ENCODE data around the gene PCBP1.
A peak's percentile ranks its signal among the peaks of the same experiment; 100 is the strongest.
"Not testable (repeated sequence)": the region's sequence is repeated elsewhere in the genome, so short reads cannot be mapped to it uniquely, and the experiment has no call there.

Gene PCBP1

DNA sequence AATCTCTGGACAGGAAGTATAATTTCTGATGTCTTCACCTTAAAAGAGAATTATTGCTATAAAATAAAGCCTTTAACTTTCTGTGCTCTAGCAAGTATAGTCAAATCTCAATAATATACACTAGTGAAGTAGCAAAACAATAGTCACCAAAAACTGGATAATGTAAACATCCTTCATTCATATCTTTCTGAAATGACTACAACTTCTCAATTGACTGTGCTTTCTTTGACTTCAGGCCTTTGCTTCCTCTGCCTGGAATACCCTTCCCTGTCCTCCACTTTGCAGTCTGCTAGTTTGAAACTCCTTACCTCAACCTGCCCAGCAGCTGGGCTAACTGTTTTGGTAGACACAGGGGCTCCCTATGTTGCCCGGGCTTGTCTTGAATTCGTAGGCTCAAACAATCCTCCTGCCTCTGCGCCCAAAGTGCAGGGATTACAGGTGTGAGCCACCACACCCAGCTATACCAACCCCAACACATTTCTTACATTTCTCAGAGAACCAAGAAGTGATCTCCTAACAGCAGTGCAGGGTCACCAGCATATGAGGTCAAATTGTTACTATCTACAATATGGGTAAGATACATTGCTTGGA is 6.6 kb upstream of the PCBP1 start:
- DNase-seq (ENCODE audit: low read depth in 2 of 2, low spot score in 1 of 2): no peak

DNA sequence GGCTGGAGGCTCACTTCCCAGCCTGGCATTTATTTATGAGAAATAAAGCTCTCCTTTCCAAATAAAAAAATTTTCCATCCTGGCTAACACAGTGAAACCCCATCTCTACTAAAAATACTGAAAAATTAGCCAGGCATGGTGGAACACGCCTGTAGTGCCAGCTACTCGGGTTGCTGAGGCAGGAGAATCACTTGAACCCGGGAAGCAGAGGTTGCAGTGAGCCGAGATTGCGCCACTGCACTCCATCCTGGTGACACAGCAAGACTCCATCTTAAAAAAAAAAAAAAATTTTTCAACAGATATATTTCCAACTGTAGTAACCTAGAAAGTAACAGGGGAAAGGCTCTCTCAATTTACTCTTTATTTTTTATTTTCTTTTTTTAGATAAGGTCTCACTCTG is 6.1 kb upstream of the PCBP1 start:
- no peak for DNase-seq (ENCODE audit: low read depth in 2 of 2, low spot score in 1 of 2)

DNA sequence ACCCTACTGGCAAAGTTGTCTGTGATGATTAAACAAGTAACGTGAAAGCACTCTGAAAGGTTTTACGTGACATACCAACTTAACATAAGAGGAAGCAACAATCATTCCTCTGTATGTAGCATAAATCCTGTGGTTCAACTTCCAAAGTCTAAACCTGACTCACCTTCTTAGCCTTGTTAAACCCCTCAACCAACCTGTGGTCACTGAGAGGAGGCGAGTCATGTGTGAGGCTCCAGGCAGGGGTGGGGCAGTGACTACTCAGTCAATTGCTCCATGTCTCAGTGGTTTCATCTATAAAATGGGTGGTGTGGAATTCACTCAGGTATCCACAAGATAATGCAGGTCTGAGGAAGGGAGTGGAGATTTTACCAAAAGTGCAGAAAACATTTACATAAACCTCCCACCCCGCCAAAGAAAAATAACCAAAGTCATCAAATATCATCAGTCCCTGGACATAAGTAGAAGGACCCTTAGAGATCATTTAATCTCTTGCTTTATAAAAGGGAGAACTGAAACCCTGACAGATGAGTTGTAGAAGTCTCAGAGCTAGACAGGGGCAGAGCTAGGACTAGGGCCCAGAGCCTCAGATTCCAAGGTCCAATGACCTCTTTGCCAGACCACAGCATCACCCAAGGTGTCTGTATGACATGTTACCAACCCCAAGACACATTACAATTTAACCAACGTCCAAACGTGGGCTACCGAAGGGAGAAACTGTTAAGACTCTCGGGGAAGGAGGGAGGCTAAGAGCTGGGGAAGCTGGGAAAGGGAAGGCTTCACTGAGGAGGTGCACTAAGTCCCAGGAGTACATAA is 3.7 kb upstream of the PCBP1 start:
- no peak for DNase-seq (ENCODE audit: low read depth in 2 of 2, low spot score in 1 of 2)

DNA sequence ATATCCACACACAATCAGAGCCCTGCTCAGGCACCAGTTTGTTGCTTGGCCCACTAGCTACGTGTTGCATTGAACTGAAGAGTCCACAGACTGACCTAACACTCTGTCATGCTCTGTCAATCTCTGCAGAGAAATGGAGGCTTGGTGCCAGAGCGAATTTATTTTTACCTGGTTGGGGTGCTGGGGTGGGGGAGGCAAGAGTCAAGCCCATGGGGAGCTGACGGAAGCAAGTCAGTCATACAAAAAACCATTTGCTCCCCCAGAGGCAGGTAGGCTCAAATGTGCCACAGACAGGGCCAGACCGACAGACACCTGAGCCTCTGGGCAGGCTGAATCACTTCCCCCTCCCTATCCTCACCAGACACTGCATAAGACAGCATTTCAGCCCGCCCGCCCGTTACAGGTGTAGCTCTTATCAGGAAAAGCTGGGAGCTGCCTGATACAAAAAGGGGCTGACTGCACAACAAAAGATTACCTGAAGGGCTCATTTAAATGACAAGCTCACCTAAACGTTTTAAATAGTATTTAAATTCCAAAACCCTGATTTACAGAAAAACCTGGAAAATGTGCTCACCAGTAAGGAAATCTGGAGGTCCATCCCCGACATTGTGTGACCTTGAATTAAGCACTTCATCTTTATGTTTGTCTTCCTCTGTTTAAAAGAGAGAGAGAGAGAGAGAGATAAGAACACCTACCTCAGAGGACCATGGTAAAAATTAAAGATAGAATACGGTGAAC is 2.1 kb upstream of the PCBP1 start:
- DNase-seq (ENCODE audit: low read depth in 2 of 2, low spot score in 1 of 2): peak; percentile 34 to 56

DNA sequence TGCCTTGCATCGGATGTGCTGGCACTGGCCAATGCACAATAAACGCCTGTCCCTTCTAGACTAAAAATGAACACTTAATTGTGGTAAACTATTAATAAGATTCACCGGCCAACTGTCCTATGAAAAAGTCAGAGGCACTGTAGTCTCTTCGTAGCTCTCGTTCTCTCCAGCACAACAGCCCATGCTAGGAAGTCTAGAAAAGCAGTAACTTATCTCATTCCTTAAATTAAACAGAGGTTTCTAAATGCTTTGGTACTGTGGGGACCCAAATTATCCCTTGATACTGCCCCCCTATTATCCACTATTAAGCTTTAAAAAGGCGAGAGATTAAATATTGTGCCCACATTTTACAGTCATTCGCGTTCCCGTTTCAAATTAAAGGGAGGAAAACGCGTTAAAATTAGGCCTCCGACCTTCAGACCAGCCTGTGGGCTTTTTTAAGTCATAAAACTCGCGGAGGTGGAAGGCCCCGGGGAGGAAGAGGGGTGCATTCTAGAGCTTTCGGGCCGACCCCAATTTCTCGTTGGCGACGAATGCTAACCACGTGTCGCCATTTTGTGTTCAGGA is 1.5 kb upstream of the PCBP1 start:
- DNase-seq (ENCODE audit: low read depth in 2 of 2, low spot score in 1 of 2): no peak

DNA sequence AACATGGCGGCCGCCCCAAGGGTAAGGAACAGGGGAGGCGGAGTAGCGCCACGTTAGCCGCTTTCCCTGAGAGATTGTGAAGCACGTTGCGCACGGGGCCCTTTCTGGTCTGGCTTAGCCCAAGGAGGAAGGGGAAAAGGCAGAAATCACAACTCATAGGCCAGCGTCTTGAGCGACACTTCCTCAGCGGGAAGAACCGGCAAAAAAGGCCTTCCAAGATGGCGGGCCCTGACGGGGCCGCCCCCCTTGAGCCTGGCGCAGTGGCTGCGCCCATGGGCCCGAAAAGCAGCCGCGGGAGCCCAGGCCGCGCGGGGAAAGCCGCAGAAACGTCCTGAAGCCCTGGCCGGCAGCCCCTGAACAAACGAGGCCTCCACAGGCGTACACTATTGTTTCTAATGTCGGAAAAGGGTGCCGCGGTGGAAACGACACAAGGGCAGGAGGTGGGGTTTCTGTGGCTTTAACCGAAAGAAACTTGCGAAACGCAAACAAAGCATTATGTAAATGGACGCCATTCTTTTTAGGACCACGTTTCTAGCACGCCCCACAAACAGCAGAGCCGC is 919 bp upstream of the PCBP1 start:
- DNase-seq (ENCODE audit: low read depth in 2 of 2, low spot score in 1 of 2): peak; percentile 46 to 47

DNA sequence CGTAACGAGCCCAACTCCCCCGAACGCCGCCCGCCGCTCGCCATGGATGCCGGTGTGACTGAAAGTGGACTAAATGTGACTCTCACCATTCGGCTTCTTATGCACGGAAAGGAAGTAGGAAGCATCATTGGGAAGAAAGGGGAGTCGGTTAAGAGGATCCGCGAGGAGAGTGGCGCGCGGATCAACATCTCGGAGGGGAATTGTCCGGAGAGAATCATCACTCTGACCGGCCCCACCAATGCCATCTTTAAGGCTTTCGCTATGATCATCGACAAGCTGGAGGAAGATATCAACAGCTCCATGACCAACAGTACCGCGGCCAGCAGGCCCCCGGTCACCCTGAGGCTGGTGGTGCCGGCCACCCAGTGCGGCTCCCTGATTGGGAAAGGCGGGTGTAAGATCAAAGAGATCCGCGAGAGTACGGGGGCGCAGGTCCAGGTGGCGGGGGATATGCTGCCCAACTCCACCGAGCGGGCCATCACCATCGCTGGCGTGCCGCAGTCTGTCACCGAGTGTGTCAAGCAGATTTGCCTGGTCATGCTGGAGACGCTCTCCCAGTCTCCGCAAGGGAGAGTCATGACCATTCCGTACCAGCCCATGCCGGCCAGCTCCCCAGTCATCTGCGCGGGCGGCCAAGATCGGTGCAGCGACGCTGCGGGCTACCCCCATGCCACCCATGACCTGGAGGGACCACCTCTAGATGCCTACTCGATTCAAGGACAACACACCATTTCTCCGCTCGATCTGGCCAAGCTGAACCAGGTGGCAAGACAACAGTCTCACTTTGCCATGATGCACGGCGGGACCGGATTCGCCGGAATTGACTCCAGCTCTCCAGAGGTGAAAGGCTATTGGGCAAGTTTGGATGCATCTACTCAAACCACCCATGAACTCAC is 673 bp downstream of the PCBP1 start:
- DNase-seq (ENCODE audit: low read depth in 2 of 2, low spot score in 1 of 2): peak in 1 of 2 donors; percentile 32

DNA sequence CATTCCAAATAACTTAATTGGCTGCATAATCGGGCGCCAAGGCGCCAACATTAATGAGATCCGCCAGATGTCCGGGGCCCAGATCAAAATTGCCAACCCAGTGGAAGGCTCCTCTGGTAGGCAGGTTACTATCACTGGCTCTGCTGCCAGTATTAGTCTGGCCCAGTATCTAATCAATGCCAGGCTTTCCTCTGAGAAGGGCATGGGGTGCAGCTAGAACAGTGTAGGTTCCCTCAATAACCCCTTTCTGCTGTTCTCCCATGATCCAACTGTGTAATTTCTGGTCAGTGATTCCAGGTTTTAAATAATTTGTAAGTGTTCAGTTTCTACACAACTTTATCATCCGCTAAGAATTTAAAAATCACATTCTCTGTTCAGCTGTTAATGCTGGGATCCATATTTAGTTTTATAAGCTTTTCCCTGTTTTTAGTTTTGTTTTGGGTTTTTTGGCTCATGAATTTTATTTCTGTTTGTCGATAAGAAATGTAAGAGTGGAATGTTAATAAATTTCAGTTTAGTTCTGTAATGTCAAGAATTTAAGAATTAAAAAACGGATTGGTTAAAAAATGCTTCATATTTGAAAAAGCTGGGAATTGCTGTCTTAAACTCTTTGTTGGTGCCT is 1.4 kb downstream of the PCBP1 start:
- DNase-seq (ENCODE audit: low read depth in 2 of 2, low spot score in 1 of 2): no peak

DNA sequence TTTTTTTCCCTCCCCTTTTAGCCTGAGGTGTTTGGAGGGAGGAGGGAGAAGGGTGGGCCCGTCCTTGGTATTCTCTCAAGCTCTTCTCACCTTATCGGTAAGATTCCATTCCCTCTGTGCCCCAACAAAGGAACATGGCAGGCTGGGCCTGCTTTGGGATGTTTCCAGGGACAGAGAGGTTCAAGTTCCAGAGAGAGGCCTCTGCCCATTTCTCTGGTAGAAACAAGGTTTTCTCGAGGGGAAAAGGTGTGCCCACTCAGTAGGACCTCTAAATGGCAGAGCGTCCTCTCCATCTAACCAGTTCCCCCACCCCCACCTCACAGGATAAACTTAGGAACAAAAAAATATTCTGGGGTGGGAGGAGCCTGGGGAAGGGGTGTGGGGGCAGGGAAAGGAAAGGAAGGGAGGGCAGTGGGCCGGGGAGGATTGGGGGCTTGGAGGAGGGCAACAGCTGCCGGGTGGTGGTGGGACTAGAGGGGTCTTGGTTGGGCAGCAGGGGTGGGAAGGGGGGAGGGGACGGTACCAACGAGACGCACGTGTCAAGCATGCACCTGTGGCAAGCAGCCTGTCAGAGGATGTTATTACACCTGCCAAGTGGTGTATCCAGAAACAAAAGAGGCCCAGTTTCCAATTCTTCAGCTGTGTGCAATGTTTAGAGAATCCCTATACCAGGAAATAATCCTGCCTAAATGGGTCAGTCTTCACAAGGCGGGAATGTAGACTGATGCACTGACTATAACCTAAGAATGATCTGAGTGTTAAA is 2.1 kb downstream of the PCBP1 start:
- DNase-seq (ENCODE audit: low read depth in 2 of 2, low spot score in 1 of 2): no peak

DNA sequence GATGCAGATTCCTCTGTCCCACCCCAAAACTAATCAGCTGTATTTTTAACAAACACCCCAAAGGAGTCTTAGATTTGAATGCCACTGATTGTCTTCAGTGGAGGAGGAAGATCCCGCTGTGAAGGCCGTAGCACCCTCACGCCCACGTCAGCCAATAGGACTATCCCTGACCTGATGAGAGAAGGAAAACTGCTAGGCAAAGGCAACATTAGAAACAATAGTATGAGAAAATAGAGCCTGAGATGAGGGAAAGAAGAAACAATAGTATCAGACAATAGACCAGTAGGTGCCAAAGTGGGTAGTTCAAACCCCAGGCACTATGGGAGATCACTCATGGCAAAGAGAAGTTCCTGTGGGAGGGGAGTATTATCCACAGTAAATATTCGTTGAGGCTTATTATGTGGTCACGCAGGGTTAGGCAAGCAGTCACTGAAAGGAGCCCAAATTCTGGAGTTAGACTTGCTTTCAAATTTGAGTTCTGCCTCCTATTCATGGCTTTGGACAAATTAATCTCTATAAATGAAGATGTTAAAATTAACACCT is 2.8 kb downstream of the PCBP1 start:
- DNase-seq (ENCODE audit: low read depth in 2 of 2, low spot score in 1 of 2): no peak

DNA sequence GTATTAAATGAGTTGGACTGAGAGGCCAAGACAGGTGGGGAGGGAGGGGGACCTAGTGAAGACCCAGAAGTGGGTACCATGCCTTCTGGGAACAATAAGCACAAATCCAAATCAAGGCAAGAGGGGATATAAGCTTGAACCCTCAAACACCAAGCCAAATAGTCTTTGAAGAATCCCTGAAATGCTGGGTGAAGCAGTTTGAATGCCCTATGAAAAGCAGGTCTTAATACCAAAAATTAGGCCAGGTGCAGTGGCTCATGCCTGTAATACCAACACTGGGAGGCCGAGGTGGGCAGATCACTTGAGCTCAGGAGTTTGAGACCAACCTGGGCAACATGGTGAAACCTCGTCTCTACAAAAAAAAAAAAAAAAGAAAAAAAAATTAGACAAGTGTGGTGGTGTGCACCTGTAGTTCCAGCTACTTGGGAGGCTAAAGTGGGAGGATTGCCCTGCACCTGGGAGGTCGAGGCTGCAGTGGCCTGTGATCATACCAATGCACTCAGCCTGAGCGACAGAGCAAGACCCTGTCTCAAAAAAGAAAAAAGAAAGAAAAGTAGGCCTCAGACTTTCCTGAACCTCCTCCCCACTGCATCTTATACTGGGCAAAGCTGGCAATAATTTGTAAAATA is 3.5 kb downstream of the PCBP1 start:
- DNase-seq (ENCODE audit: low read depth in 2 of 2, low spot score in 1 of 2): no peak

DNA sequence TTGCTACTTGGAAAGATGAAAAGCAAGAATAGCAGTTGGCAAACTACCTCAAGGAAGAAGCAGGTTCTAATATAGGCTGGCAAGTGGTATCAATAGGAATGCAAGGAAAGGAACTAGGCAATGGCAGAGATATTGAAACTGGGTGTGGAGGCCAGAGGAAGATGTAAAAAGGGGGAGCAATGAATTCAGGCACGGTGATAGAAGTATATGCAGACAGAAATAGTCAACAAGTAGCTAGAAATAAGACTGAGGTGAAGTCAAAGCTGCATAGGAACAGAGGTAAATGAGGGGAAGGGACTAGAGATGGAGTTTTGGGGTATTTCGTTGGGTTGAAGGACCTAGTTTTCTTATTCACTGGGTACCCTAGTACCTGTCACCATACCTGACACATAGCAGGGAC is 4.1 kb downstream of the PCBP1 start:
- DNase-seq (ENCODE audit: low read depth in 2 of 2, low spot score in 1 of 2): no peak

DNA sequence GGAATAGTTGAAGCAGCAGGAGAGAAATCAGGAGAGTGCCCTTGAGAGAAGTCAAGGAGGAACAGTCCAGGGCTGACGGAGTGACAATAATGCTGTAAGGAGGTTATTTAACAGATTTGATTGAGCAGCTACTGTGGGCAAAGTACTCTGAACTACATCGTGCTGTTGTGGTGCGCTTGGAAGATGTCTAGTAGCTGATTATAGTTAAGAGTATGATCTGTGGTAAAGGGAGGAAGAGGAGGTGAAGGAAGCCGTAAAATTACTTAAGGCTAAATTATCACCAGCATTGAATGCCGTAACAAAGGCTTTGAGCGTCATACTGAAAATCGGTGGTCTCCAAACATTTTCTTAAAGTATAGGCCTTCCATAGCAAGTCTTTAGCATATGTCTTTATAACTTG is 4.5 kb downstream of the PCBP1 start:
- DNase-seq (ENCODE audit: low read depth in 2 of 2, low spot score in 1 of 2): no peak

DNA sequence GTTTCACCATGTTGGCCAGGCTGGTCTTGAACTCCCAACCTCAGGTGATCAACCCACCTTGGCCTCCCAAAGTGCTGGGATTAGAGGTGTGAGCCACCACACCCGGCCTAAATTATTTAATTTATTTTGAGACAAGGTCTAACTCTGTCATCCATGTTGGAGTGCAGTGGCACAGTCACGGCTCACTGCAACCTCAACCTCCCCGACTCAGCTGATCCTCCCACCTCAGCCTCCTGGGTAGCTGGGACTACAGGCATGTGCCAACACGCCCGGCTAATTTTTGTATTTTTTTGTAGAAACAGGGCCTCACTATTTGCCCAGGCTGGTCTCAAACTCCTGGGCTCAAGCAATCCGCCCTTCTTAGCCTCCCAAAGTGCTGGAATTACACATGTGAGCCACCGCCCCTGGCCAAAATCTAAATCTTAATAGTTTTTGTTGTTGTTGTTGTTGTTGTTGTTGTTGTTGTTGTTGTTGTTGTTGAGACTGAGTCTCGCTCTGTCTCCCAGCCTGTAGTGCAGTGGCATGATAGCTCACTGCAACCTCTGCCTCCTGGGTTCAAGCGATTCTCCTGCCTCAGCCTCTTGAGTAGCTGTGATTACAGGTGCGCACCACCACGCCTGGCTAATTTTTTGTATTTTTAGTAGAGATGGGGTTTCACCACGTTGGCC is 5.4 kb downstream of the PCBP1 start:
- DNase-seq (ENCODE audit: low read depth in 2 of 2, low spot score in 1 of 2): not testable (repeated sequence)

DNA sequence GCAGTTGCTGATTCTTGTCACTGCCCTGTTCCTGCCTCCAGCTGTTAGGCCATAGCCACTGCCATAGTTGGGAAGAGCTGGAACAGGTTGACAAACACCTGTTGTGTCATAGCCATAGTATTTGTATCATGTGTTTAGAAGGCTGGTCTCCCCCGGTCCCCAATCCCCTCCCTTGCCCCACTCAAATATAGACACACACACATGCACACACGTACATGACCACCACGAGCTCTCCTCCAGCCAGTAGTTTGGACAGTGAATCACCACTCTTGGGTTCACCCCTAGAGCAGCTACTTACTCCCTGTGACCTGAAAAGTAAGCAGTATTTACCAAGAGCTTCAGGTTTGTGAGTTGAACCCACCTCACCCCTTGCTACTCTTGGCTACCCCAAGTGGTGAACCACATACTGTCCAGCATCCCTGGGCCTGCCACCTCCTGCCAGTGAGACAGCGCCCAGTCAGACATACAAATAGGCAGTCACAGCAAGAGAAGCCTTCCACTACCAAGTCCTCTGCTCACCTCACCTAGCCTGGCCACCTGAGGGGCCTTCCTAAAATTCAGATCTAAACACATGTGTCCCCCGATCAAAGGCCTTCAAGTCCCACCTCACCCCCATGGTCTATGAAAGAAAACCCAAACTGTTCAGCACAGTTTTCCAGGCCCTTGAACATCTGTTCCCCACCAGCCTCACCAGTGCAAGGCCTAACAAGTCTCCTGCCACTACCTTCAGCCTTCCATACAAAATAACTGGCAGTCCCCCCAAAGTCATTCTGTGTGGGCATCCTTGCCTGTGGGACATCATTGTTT is 7.1 kb downstream of the PCBP1 start:
- no peak for DNase-seq (ENCODE audit: low read depth in 2 of 2, low spot score in 1 of 2)

DNA sequence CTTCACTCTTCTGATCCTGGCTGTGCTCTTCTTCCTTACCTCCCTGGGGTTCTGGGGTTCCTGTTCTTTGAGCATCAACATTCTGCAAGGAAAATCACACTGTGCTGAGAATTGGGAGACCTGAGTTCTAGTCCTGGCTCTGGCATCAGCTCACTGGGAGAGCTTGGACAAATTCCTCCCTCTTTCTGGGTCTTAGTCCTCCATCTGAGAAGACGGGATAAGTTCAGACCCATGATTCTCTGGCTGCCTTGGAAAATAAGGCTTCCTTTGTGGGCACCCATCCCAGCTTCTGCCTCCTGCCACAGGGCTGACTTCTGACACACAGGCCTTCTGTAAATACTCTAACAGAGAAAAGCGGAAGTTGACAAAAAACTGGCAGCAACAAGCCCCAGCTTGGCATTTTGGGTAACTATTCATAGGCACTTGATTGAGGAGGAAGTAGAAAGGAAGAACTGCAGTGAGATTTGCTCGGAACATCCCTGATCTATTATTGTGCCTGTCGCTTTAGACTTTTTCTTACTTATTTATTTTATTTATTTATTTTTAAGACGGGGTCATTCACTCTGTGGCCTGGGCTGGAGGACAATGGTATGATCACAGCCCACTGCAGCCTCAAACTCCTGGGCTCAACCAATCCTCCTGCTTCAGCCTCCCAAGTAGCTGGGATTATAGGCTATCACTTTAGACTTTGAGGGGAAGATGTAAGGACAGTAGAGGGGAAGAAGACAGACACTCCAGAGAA is 7.9 kb downstream of the PCBP1 start:
- no peak for DNase-seq (ENCODE audit: low read depth in 2 of 2, low spot score in 1 of 2)
